Endothelial cell of umbilical vein (primary cell): ENCODE measurements around the gene OR2Y1. TPM values are rescaled to one million over a fixed set of nuclear protein-coding genes. Genes with fewer than 3 reads are reported as not detected.
"Not testable (repeated sequence)": the region's sequence is repeated elsewhere in the genome, so short reads cannot be mapped to it uniquely, and the experiment has no call there.

Experiments
- Bru-seq: library from RNA; stranded (reverse); fragments of 400-500 nt; gene quantifications from one replicate; lab custom pipeline; 2021; lab: Mats Ljungman, UMichigan
- BruChase-seq, 2 experiments: library from RNA; stranded (reverse); fragments of 400-500 nt; gene quantifications; one replicate each; lab custom pipeline; 2021; lab: Mats Ljungman, UMichigan
- BruUV-seq: library from RNA; stranded (reverse); fragments of 400-500 nt; replicated peaks from 2 replicates; lab custom pipeline; 2021; lab: Mats Ljungman, UMichigan
- CTCF ChIA-PET: fragments of 300-600, 350-600 bp; sonication (Branson Sonifier 250); formaldehyde crosslinking; loops from one replicate; lab custom pipeline; 2021; ENCODE audit warnings: antibody characterized with exemption, inconsistent platforms; lab: Charles Lee
- POLR2A ChIA-PET: fragments of 300-600, 350-600 bp; sonication (Branson Sonifier 250); formaldehyde crosslinking; loops from one replicate; lab custom pipeline; 2021; ENCODE audit warnings: antibody characterized with exemption, inconsistent platforms; lab: Charles Lee
- DNase-seq: peaks from one replicate; pipeline ENCODE4 v3.0.0-alpha.2; 2011; ENCODE audit warnings: low read depth, low spot score
- FAIRE-seq: peaks from 2 replicates; lab custom pipeline; 2011; peaks lifted over from hg19 to GRCh38; lab: Jason Lieb, UNC
- H2AFZ ChIP-seq: 2 replicates; pipeline ENCODE4 v1.6.0; 2012; ENCODE audit warnings: low read depth, low read length, control low read depth, inconsistent platforms
- H3K27ac ChIP-seq: 2 replicates; pipeline ENCODE4 v1.5.1; 2011; ENCODE audit warnings: low read depth, mild to moderate bottlenecking, control low read depth, low read length, moderate library complexity; ENCODE audit not compliant: insufficient read depth
- H3K27me3 ChIP-seq, 2 experiments: 2 replicates each; pipeline versions ENCODE4 v1.6.0 to v1.6.1; 2011; ENCODE audit warnings: low read length in 2 of 2, mixed read lengths in 1 of 2; ENCODE audit not compliant: control insufficient read depth in 2 of 2, insufficient read depth in 2 of 2
- H3K36me3 ChIP-seq, 2 experiments: 2 replicates in 1 of 2; 3 replicates in 1 of 2; pipeline ENCODE4 v1.5.1; 2011; ENCODE audit warnings: low read length in 2 of 2, mild to moderate bottlenecking in 1 of 2, moderate library complexity in 1 of 2; ENCODE audit not compliant: control insufficient read depth in 2 of 2, insufficient read depth in 2 of 2; ENCODE audit errors: extremely low read depth in 1 of 2
- H3K4me1 ChIP-seq: 3 replicates; pipeline ENCODE4 v1.5.1; 2011; ENCODE audit warnings: mild to moderate bottlenecking, low read length; ENCODE audit not compliant: control insufficient read depth, insufficient read depth; ENCODE audit errors: extremely low read depth
- H3K4me2 ChIP-seq: 2 replicates; pipeline ENCODE4 v1.6.1; 2011; ENCODE audit warnings: low read length, control low read depth, mixed read lengths; ENCODE audit not compliant: insufficient read depth
- H3K4me3 ChIP-seq, 3 experiments: fragments of 200-600 bp in 1 of 3; sonication (generic), shearing (Covaris generic) in 1 of 3; replicated peaks in 1 of 3; 2 replicates each; pipeline ENCODE4 v1.5.1; 2011 to 2016; ENCODE audit warnings: control low read depth in 3 of 3, low read length in 3 of 3, mild to moderate bottlenecking in 2 of 3, inconsistent platforms in 1 of 3, low read depth in 1 of 3, moderate library complexity in 1 of 3; ENCODE audit not compliant: insufficient read depth in 1 of 3
- H3K79me2 ChIP-seq: 2 replicates; pipeline ENCODE4 v1.6.0; 2012; ENCODE audit warnings: low read length, inconsistent platforms; ENCODE audit not compliant: control insufficient read depth, insufficient read depth
- H3K9ac ChIP-seq: replicated peaks from 2 replicates; pipeline ENCODE3; 2011; ENCODE audit warnings: low read length, control low read depth; ENCODE audit not compliant: insufficient read depth; ENCODE audit errors: extremely low read depth
- H3K9me1 ChIP-seq: replicated peaks from 3 replicates; pipeline ENCODE4 v1.6.0; 2011; ENCODE audit warnings: mild to moderate bottlenecking, low read length; ENCODE audit not compliant: control insufficient read depth, insufficient read depth; ENCODE audit errors: extremely low read depth
- H3K9me3 ChIP-seq: replicated peaks from 2 replicates; pipeline ENCODE4 v1.5.1; 2012; ENCODE audit warnings: low read length, inconsistent platforms; ENCODE audit not compliant: control insufficient read depth, insufficient read depth
- H4K20me1 ChIP-seq: replicated peaks from 2 replicates; pipeline ENCODE3; 2011; ENCODE audit warnings: mild to moderate bottlenecking, low read length; ENCODE audit not compliant: control insufficient read depth, insufficient read depth; ENCODE audit errors: extremely low read depth
- JUN ChIP-seq: IDR thresholded peaks from 2 replicates; pipeline ENCODE4 v1.6.1; 2011; ENCODE audit warnings: borderline replicate concordance, low read depth; ENCODE audit not compliant: insufficient read length, insufficient read depth
- MYC ChIP-seq: IDR thresholded peaks from one replicate; pipeline ENCODE4 v1.6.1; 2011; ENCODE audit warnings: mild to moderate bottlenecking, low read depth, low read length
- POLR2A ChIP-seq: IDR thresholded peaks from 2 replicates; pipeline ENCODE4 v1.6.1; 2012; ENCODE audit warnings: low read depth, mild to moderate bottlenecking, control low read depth, low read length
- POLR2AphosphoS5 ChIP-seq: IDR thresholded peaks from 2 replicates; pipeline ENCODE4 v1.6.1; 2012; ENCODE audit warnings: low read depth, mild to moderate bottlenecking, control low read depth, low read length, moderate library complexity; ENCODE audit not compliant: insufficient read depth
- dilution Hi-C: fragments of 300-500 bp; cut with MboI; formaldehyde crosslinking; loops from one replicate; pipeline ENCODE4 v1.15.0; 2019; ENCODE audit warnings: low sequenced_read_pairs; ENCODE audit not compliant: extremely low pct_ligation_motif_present
- intact Hi-C: fragments of 100-400 bp; cut with micrococcal nuclease; formaldehyde crosslinking; loops from one replicate; pipeline ENCODE4 v1.10.0; 2022
- long read RNA-seq: library from polyadenylated mRNA; stranded (forward); transcript quantifications from one replicate; pipeline ENCODE4 v2.0.0, GENCODE V29; 2021
- polyA minus RNA-seq, 3 experiments: library from RNA; depleted of rRNA, polyadenylated mRNA; stranded (reverse); fragments of >200 nt; gene quantifications; 1 replicate in 1 of 3; 2 replicates in 2 of 3; pipeline ENCODE4 v1.2.3, GENCODE V29; 2011
- polyA plus RNA-seq, 4 experiments: library from polyadenylated mRNA; depleted of rRNA in 3 of 4; stranded (reverse) in 3 of 4; unstranded in 1 of 4; fragments of >200 nt; gene quantifications; 2 replicates each; pipeline versions ENCODE4 v1.2.1 to v1.2.3, GENCODE V29; 2011 to 2012; ENCODE audit warnings: missing spikeins in 1 of 4
- total RNA-seq: library from RNA; stranded (reverse); gene quantifications from 2 replicates; pipeline ENCODE4 v1.2.3, GENCODE V29; 2021

Gene OR2Y1, protein sequence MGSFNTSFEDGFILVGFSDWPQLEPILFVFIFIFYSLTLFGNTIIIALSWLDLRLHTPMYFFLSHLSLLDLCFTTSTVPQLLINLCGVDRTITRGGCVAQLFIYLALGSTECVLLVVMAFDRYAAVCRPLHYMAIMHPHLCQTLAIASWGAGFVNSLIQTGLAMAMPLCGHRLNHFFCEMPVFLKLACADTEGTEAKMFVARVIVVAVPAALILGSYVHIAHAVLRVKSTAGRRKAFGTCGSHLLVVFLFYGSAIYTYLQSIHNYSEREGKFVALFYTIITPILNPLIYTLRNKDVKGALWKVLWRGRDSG
- total RNA-seq (not detected in 2 replicates), polyA plus RNA-seq (not detected in 2 replicates), polyA minus RNA-seq (not detected in 2 replicates), Bru-seq, nascent RNA (not detected), BruChase-seq, experiment 1, labeled RNA remaining after a 6-hour chase (not detected), BruChase-seq, experiment 2, labeled RNA remaining after a 2-hour chase (not detected)
- polyA plus RNA-seq (2011; cell fraction: cytosol; rRNA removed) = not detected in 2 replicates
- not detected in 2 replicates for polyA plus RNA-seq (2011; cell fraction: nucleus; rRNA removed)
- polyA plus RNA-seq (2012) = not detected in 2 replicates
- polyA minus RNA-seq (2011; cell fraction: cytosol; rRNA and poly(A)+ RNA removed) = not detected
- not detected in 2 replicates for polyA minus RNA-seq (2011; cell fraction: nucleus; rRNA and poly(A)+ RNA removed)
- long read RNA-seq = 0 reads

DNA sequence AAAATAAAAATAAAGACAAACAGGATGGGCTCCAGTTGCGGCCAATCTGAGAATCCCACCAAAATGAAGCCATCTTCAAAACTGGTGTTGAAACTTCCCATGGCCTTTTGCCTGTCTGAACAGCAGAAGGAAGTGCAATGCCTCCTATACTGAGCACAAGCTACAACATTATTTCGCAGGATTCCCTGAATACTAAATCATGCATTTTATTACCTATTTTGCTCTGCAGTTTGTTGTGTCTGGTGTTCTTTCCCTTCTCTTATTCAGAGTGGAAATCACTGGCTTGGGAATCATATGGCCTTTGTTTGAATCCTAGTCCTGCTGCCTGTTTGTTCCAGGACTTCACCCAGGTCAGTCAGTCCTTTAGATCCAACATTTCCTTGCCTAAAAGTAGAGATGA is at the start of gene OR2Y1:
Gene OR2Y1, minus strand, starts transcription at position 101 of the 400 bp plus-strand sequence. Its CDS starts 0 bp downstream, at position 101.
- POLR2A ChIA-PET = no interaction called here
- Histone ChIP-seq H3K9me1 (no peaks in the 10 kb centered on the region), H3K4me1 (no peaks in the 10 kb centered on the region), H3K4me2 (no peak within 1 kb of the TSS), H3K4me3 (no peak within 1 kb of the TSS), H3K9ac (no peak within 1 kb of the TSS), H3K79me2 (no peaks in the 10 kb centered on the region), H3K27me3 (no peaks in the 10 kb centered on the region), H2AFZ (no peak within 1 kb of the TSS), H3K36me3 (no peaks in the 10 kb centered on the region), H3K9me3 (no peaks in the 10 kb centered on the region), H4K20me1 (no peaks in the 10 kb centered on the region), H3K27ac (no peak within 1 kb of the TSS)
- dilution Hi-C loops = no loop called here
- CTCF ChIA-PET = no interaction called here
- no peak for DNase-seq
- no peak for FAIRE-seq
- TF ChIP-seq MYC = no peak
- no peak for TF ChIP-seq JUN
- TF ChIP-seq POLR2A = no peak
- TF ChIP-seq POLR2AphosphoS5 = no peak
- intact Hi-C loops = no loop called here
- no TSS peak for BruUV-seq

DNA sequence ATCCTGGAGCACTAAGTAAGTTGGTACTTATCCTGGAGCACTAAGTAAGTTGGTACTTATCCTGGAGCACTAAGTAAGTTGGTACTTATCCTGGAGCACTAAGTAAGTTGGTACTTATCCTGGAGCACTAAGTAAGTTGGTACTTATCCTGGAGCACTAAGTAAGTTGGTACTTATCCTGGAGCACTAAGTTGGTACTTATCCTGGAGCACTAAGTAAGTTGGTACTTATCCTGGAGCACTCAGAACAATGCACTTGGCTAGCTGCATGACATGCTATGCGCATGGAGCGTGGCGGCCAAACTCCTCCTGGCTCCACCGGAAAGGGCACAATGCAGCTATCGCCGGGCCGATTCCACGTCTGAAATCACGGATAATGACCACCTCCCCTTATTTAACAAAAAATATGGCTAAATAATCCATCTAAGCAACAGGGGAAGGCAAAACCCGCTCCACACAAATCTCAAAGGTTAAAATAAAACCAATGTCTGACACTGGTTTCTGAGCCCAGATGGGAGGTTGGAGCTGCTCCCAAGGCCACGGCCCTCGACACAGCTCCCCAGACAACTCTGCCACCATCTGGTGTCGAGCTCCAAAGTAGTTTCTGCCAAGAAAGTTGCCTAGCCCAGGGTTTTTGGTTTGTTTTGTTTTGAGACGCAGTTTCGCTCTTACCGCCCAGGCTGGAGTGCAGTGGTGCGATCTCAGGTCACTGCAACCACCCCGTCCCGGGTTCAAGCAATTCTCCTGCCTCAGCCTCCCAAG is 49.0 kb upstream of the OR2Y1 start:
- Histone ChIP-seq H3K4me1 (peaks cover 34% of the 10 kb centered on the region), H3K79me2 (peaks cover 31% of the 10 kb centered on the region), H3K36me3 (peaks cover 4 to 26% of the 10 kb centered on the region in 2 experiments)
- FAIRE-seq, H4K20me1 ChIP-seq, dilution Hi-C loops, H3K9me1 ChIP-seq, H3K9me3 ChIP-seq, DNase-seq, H3K4me3 ChIP-seq, H2AFZ ChIP-seq, H3K9ac ChIP-seq, H3K27me3 ChIP-seq, POLR2A ChIA-PET, H3K4me2 ChIP-seq, BruUV-seq, H3K27ac ChIP-seq: not testable (repeated sequence)
- CTCF ChIA-PET = interaction anchor here (0.9 to 1.9 kb wide), 3 partner anchors 10 to 13 kb away, joined by 3 to 5 read pairs (median 4); partner anchors contain the start of gene MGAT1
- intact Hi-C loops = loop anchor here (5.0 to 10.0 kb wide), 2 partner anchors 263 to 296 kb away; no protein-coding TSS in a partner anchor
